ENCODE results near the gene DMTF1. TPM values are rescaled to one million over a fixed set of nuclear protein-coding genes. Genes with fewer than 3 reads are reported as not detected.
A peak's percentile ranks its signal among the peaks of the same experiment; 100 is the strongest.

Gene DMTF1
- total and polyA plus RNA-seq, 2 donors (not counting 1 experiment from before 2014, with no cell fraction given), result 139 to 235 TPM

- H3K27ac Mint-ChIP-seq, result peak overlapping the region; percentile 62
- DNase-seq, result no peak
- TF ChIP-seq EZH2 (IDR thresholded peaks at IDR 0.05; ENCODE audit: borderline replicate concordance, insufficient read depth, low read depth, low read length, poor library complexity, severe bottlenecking) (no peak), CTCF (IDR thresholded peaks at IDR 0.05) (no peak)
- H3K4me1 Mint-ChIP-seq, result peaks cover 77% of the 10 kb centered on the region
- WGBS (ENCODE audit: insufficient coverage), result 100% methylated on average over 1 of the region's 1 CpG
- Histone ChIP-seq H3K79me2 (ENCODE audit: control insufficient read depth, insufficient read depth, low read length) (peaks cover 99% of the 10 kb centered on the region), H3K9ac (ENCODE audit: low read length) (no peak overlapping the region), H2AFZ (ENCODE audit: insufficient read depth, low read depth, low read length, poor library complexity, severe bottlenecking) (no peak overlapping the region), H3K36me3 (replicated peaks in 1 of 2; ENCODE audit: control extremely low read depth in 1 of 2, control insufficient read depth in 1 of 2, extremely low read depth in 1 of 2, insufficient read depth in 2 of 2, low read length in 1 of 2) (peaks cover 9 to 64% of the 10 kb centered on the region in 2 experiments), H3K4me3 (ENCODE audit: control extremely low read depth in 1 of 5, extremely low read depth in 1 of 5, insufficient read depth in 1 of 5, low read depth in 2 of 5, low read length in 4 of 5) (no peak overlapping the region), H3K4me2 (replicated peaks; ENCODE audit: low read depth, low read length, poor library complexity, severe bottlenecking) (no peak overlapping the region), H3K27me3 (replicated peaks in 1 of 4; ENCODE audit: control extremely low read depth in 1 of 4, control insufficient read depth in 3 of 4, insufficient read depth in 4 of 4, low read length in 3 of 4) (no peaks in the 10 kb centered on the region), H4K20me1 (ENCODE audit: control insufficient read depth, insufficient read depth, low read length, poor library complexity, severe bottlenecking) (peaks cover 96% of the 10 kb centered on the region), H3K27ac (ENCODE audit: low read length in 2 of 2) (peak overlapping the region in 1 of 2 donors; percentile 6), H3K9me3 (ENCODE audit: control extremely low read depth in 1 of 3, control insufficient read depth in 2 of 3, insufficient read depth in 1 of 3, low read length in 2 of 3) (peaks cover 0 to 32% (median 27%) of the 10 kb centered on the region in 3 donors), H3K4me1 (ENCODE audit: control insufficient read depth in 2 of 2, insufficient read depth in 2 of 2, low read length in 2 of 2) (peaks cover 53 to 56% of the 10 kb centered on the region in 2 donors)
- ChIA-PET POLR2A (no interaction called here), CTCF (no interaction called here)
- H3K4me3 Mint-ChIP-seq, result no peak overlapping the region
- intact Hi-C loops (cut with micrococcal nuclease), result no loop called here
- no peak for ATAC-seq (ENCODE audit: low read depth)
- H3K27me3 Mint-ChIP-seq, result no peaks in the 10 kb centered on the region
- H3K9me3 Mint-ChIP-seq (ENCODE audit: insufficient read depth), result peaks cover 16% of the 10 kb centered on the region
Observed at GRCh38 chr7:87206361-87206760, 54.1 kb downstream of the DMTF1 start.

- Mint-ChIP-seq H3K9me3 (ENCODE audit: insufficient read depth) (peaks cover 12% of the 10 kb centered on the region), H3K4me3 (peak overlapping the region; percentile 2), H3K27me3 (no peaks in the 10 kb centered on the region), H3K27ac (peak overlapping the region; percentile 11), H3K4me1 (peaks cover 80% of the 10 kb centered on the region)
- DNase-seq, result no peak
- intact Hi-C loops (cut with micrococcal nuclease), result no loop called here
- ChIA-PET POLR2A (no interaction called here), CTCF (no interaction called here)
- Histone ChIP-seq H2AFZ (ENCODE audit: insufficient read depth, low read depth, low read length, poor library complexity, severe bottlenecking) (no peak overlapping the region), H3K4me2 (replicated peaks; ENCODE audit: low read depth, low read length, poor library complexity, severe bottlenecking) (peak overlapping the region; percentile 33), H3K4me3 (ENCODE audit: control extremely low read depth in 1 of 5, extremely low read depth in 1 of 5, insufficient read depth in 1 of 5, low read depth in 2 of 5, low read length in 4 of 5) (no peak overlapping the region), H3K36me3 (replicated peaks in 1 of 2; ENCODE audit: control extremely low read depth in 1 of 2, control insufficient read depth in 1 of 2, extremely low read depth in 1 of 2, insufficient read depth in 2 of 2, low read length in 1 of 2) (peaks cover 0 to 64% of the 10 kb centered on the region in 2 experiments), H3K9ac (ENCODE audit: low read length) (no peak overlapping the region), H3K27ac (ENCODE audit: low read length in 2 of 2) (peak overlapping the region in 1 of 2 donors; percentile 93), H3K4me1 (ENCODE audit: control insufficient read depth in 2 of 2, insufficient read depth in 2 of 2, low read length in 2 of 2) (peaks cover 67 to 68% of the 10 kb centered on the region in 2 donors), H3K27me3 (replicated peaks in 1 of 4; ENCODE audit: control extremely low read depth in 1 of 4, control insufficient read depth in 3 of 4, insufficient read depth in 4 of 4, low read length in 3 of 4) (no peaks in the 10 kb centered on the region), H3K9me3 (ENCODE audit: control extremely low read depth in 1 of 3, control insufficient read depth in 2 of 3, insufficient read depth in 1 of 3, low read length in 2 of 3) (peaks cover 0 to 24% (median 18%) of the 10 kb centered on the region in 3 donors), H4K20me1 (ENCODE audit: control insufficient read depth, insufficient read depth, low read length, poor library complexity, severe bottlenecking) (peaks cover 98% of the 10 kb centered on the region), H3K79me2 (ENCODE audit: control insufficient read depth, insufficient read depth, low read length) (peaks cover 99% of the 10 kb centered on the region)
- TF ChIP-seq EZH2 (IDR thresholded peaks at IDR 0.05; ENCODE audit: borderline replicate concordance, insufficient read depth, low read depth, low read length, poor library complexity, severe bottlenecking) (no peak), CTCF (IDR thresholded peaks at IDR 0.05) (peak; percentile 3)
- ATAC-seq (ENCODE audit: low read depth), result no peak
- WGBS (ENCODE audit: insufficient coverage), result 97% methylated on average over 17 of the region's 18 CpGs
Observed at GRCh38 chr7:87209295-87209924, 57.2 kb downstream of the DMTF1 start.
